Right lobe of liver (tissue), 6 donors: ENCODE results near the gene C1orf115. TPM values are rescaled to one million over a fixed set of nuclear protein-coding genes. Genes with fewer than 3 reads are reported as not detected.

Experiments
- ATAC-seq, 4 donors: fragments of 200-7000 bp; cut with Tn5 transposase; one replicate each; pipeline ENCODE4 v1.9.1; 2020; ENCODE audit warnings: mild to moderate bottlenecking in 4 of 4, moderate library complexity in 4 of 4
- DNase-seq, 3 donors: peaks; one replicate each; pipeline ENCODE4 v3.0.0-alpha.2; 2020
- H3K27ac ChIP-seq, 3 donors: fragments of 200-600 bp; one replicate each; pipeline ENCODE4 v1.8.0; 2022
- H3K27me3 ChIP-seq, 2 donors: fragments of 200-600 bp; one replicate each; pipeline ENCODE4 v1.8.0; 2022
- H3K36me3 ChIP-seq, 4 donors: fragments of 200-600 bp; sonication (generic) in 1 of 4; one replicate each; pipeline versions ENCODE4 v1.5.1 to v1.8.0; 2017 to 2022; ENCODE audit warnings: control low read depth in 1 of 4
- H3K4me1 ChIP-seq, 4 donors: fragments of 200-600 bp; sonication (generic) in 1 of 4; one replicate each; pipeline versions ENCODE4 v1.5.1 to v1.8.0; 2017 to 2022; ENCODE audit warnings: control low read depth in 1 of 4
- H3K4me3 ChIP-seq, 3 donors: fragments of 200-600 bp; one replicate each; pipeline ENCODE4 v1.8.0; 2022
- H3K9me3 ChIP-seq, 4 donors: fragments of 200-600 bp; sonication (generic) in 1 of 4; one replicate each; pipeline versions ENCODE4 v1.5.1 to v1.8.0; 2017 to 2022; ENCODE audit warnings: control low read depth in 1 of 4
- POLR2A ChIP-seq: fragments of 450-650 bp; IDR thresholded peaks from one replicate; pipeline ENCODE4 v1.6.1; 2017; ENCODE audit warnings: antibody characterized with exemption, mild to moderate bottlenecking
- WGBS: methylation state at CpG from one replicate; pipeline ENCODE4 v1.1.6; 2018; ENCODE audit warnings: low coverage, low lambda C conversion rate; ENCODE audit not compliant: insufficient coverage; ENCODE audit errors: missing lambda C conversion rate; 5-methylcytosine and 5-hydroxymethylcytosine counted together
- intact Hi-C, 2 donors: fragments of 100-400 bp; cut with DNase I; formaldehyde crosslinking; loops; one replicate each; pipeline versions ENCODE4 v1.11.2 to v1.14.1; 2022
- total RNA-seq, 6 experiments: library from RNA; depleted of rRNA in 2 of 6; stranded (reverse); fragments of >200 nt in 2 of 6; fragmentation: NEBNext Ultra II Directional in 3 of 6; extraction: Animal tissue kit (Norgen Biotek cat#: 25700) in 3 of 6; gene quantifications; one replicate each; pipeline versions ENCODE4 v1.1.0 to v1.2.4, GENCODE V29; 2016 to 2023
- TF ChIP-seq, protein P1 (sequence below), 4 donors: fragments of 200-600 bp in 3 of 4; fragments of 450-650 bp in 1 of 4; IDR thresholded peaks; one replicate each; pipeline versions ENCODE4 v1.5.1 to v1.8.0; 2016 to 2022; ENCODE audit warnings: antibody characterized with exemption in 4 of 4, mild to moderate bottlenecking in 2 of 4
- donor health status: DM: no; HTN: yes; CAD: no.
- donor health status: DM: no; HTN: no; CAD: no.
- donor health status: DM: no; HTN: no; CAD: no.
- donor health status: DM: no; HTN: yes; CAD: no.
- donor health status: DM: no; HTN: yes; CAD: no.

Gene C1orf115
- total RNA-seq, 6 experiments from 2014 or later: 45.2 to 65.9 (median 50.8) TPM

DNA sequence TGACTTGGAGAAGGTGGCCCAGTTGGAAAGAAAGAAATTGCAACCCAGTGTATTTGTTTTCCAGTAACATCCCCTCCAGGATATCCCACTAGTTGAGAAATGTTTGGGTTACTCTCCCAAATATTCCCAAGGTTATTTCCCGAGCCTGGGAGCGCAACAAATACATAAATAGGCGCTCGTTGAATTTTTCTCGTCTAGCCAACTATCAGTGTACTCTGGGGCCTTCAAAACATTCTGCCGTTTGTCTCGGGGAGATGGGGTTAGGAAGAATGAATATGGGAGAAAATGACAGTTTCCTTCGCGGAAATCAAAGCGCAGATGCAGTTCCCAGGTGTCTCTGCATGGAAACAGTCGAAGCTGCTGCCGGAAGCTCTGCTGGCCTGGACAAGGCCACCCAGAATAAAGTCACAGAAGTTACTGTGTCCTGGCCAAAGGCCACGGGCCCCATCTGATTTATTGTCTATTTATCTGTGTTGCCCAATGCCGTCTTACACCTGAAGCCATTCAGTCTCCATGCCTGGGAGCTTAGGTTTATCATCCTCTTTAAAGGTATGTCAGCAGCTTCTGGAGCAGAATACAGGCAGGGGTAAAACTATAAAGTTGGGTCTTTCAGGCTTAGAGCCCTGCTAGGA, 1.0 kb downstream of the C1orf115 start:
- H3K4me1 ChIP-seq: peaks cover 0 to 10% (median 0%) of the 10 kb centered on the region in 4 donors

DNA sequence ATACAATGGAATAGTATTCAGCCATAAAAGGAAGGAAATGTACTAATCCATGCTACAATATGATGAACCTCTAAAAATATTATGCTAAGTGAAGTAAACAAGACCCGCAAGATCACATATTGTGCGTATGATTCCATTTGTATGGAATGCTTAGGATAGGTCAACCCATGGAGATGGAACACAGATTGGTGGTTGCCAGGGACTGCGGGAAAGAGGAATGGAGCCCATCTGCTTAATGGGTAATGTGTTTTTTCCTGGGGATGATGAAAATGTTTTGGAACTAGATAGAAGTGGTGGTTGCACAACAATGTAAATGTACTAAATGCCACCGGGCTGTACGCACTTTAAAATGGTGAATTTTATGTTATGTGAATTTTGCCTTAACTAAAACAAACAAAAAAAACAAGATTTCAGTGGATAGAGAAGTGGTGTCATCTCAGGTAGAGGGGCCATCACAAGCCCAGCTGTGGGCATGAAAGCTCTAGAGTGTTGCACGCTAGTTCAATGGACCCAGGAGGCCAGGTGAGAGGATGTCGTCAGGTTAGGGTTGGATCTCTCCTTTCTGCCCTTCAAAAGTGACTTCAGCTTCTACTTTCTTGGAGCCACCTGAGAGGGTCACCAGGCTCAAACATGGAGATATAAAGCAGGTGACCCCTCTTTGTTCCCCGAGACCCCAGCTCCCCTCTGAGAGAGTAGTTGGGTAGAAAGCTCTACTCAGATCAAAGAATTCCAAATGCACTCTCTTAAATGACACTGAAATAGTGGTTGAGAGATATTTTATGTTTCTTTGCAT, 2.5 kb downstream of the C1orf115 start:
- H3K4me1 ChIP-seq: peaks cover 0 to 10% (median under 1%) of the 10 kb centered on the region in 4 donors
- ATAC-seq: no peak
- TF ChIP-seq POLR2A: no peak
- TF ChIP-seq, protein P1, sequence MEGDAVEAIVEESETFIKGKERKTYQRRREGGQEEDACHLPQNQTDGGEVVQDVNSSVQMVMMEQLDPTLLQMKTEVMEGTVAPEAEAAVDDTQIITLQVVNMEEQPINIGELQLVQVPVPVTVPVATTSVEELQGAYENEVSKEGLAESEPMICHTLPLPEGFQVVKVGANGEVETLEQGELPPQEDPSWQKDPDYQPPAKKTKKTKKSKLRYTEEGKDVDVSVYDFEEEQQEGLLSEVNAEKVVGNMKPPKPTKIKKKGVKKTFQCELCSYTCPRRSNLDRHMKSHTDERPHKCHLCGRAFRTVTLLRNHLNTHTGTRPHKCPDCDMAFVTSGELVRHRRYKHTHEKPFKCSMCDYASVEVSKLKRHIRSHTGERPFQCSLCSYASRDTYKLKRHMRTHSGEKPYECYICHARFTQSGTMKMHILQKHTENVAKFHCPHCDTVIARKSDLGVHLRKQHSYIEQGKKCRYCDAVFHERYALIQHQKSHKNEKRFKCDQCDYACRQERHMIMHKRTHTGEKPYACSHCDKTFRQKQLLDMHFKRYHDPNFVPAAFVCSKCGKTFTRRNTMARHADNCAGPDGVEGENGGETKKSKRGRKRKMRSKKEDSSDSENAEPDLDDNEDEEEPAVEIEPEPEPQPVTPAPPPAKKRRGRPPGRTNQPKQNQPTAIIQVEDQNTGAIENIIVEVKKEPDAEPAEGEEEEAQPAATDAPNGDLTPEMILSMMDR (IDR thresholded peaks at IDR 0.05): no peak
- no peak for DNase-seq
- WGBS: 63% methylated on average over 7 of the region's 8 CpGs
- H3K9me3 ChIP-seq: no peaks in the 10 kb centered on the region
- H3K27ac ChIP-seq: no peak overlapping the region
- H3K36me3 ChIP-seq: peaks cover 0 to 7% (median 2%) of the 10 kb centered on the region in 4 donors
- no peaks in the 10 kb centered on the region for H3K27me3 ChIP-seq
- H3K4me3 ChIP-seq: peak overlapping the region in 1 of 3 donors; percentile 2
- intact Hi-C loops: loop anchor here in 1 of 2 donors (5.0 kb wide), 1 partner anchor 40 kb away; no protein-coding TSS in a partner anchor

More for the DNA sequence above, 1.0 kb downstream of the C1orf115 start:
- intact Hi-C loops: loop anchor here in 1 of 2 donors (5.0 kb wide), 1 partner anchor 41 kb away; no protein-coding TSS in a partner anchor
- H3K27me3 ChIP-seq: no peaks in the 10 kb centered on the region
- peak overlapping the region; percentile 78 to 88 (median 87) for H3K27ac ChIP-seq
- ATAC-seq: peak; percentile 47 to 75 (median 68)
- no peaks in the 10 kb centered on the region for H3K9me3 ChIP-seq
- TF ChIP-seq, protein P1 (IDR thresholded peaks at IDR 0.05): no peak
- peak; percentile 42 for TF ChIP-seq POLR2A
- DNase-seq: peak; percentile 73 to 78 (median 76)
- WGBS: 16% methylated on average over 13 of the region's 14 CpGs
- no peaks in the 10 kb centered on the region for H3K36me3 ChIP-seq
- H3K4me3 ChIP-seq: peak overlapping the region; percentile 65 to 88 (median 81)

DNA sequence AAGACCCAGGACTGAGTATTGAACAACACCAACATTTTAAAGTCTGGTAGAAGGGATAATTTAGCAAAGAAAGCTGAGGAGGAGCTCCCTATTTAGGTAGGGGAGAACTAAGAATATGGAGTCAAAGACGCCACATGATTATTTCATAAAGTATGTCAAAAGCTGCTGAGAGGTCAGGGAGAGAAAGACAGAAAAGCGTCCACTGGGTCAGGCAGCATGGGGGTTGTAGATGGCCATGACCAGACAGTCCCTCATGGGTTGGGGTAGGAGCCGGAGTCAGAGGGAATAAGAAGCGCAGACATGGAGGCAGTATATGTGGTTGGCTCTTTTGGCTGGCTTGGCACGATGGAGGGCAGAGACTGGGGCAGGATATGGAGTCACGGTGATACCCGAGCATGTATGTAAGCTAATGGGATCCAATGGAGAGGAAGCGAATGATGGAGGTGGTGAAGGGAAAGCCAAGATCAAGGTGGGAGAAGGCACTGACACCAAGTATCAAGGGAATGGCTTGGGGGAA, 4.8 kb downstream of the C1orf115 start:
- Histone ChIP-seq H3K27ac (no peak overlapping the region), H3K4me1 (peaks cover 0 to 29% (median 8%) of the 10 kb centered on the region in 4 donors), H3K4me3 (no peak overlapping the region), H3K36me3 (peaks cover 0 to 16% (median 4%) of the 10 kb centered on the region in 4 donors), H3K27me3 (no peaks in the 10 kb centered on the region), H3K9me3 (no peaks in the 10 kb centered on the region)
- no peak for DNase-seq
- TF ChIP-seq, protein P1 (IDR thresholded peaks at IDR 0.05): no peak
- no peak for TF ChIP-seq POLR2A
- intact Hi-C loops: loop anchor here in 1 of 2 donors (5.0 kb wide), 1 partner anchor 37 kb away; no protein-coding TSS in a partner anchor
- no peak for ATAC-seq
- WGBS: 95% methylated on average over 8 of the region's 8 CpGs

DNA sequence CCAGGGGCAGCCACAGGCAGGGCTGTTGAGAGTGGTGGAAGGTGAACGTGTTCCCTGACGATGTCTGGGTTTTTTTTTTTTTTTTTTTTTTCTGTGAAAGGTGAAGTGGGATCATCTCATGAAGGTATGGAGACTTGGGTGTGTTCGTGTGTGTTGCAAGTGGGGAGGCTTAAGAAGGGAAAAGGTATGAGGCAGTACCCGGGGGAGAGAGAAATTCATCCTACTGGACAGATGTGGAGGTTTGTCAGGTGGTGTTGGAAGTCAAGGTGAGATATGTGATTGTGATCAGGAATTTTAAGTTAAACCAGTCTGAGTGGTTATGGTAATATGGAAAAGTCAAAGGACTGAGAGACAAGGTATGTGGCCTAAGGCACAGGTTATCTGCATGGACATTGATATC, 5.3 kb downstream of the C1orf115 start:
- ATAC-seq (no peak), DNase-seq (no peak)
- H3K27ac ChIP-seq: no peak overlapping the region
- H3K9me3 ChIP-seq: no peaks in the 10 kb centered on the region
- no peak overlapping the region for H3K4me3 ChIP-seq
- peaks cover 0 to 29% (median 8%) of the 10 kb centered on the region in 4 donors for H3K4me1 ChIP-seq
- peaks cover 0 to 16% (median 4%) of the 10 kb centered on the region in 4 donors for H3K36me3 ChIP-seq
- no peaks in the 10 kb centered on the region for H3K27me3 ChIP-seq
- intact Hi-C loops: no loop called here
- TF ChIP-seq POLR2A: no peak
- TF ChIP-seq, protein P1 (IDR thresholded peaks at IDR 0.05): no peak
- WGBS: 98% methylated on average over 4 of the region's 4 CpGs
